A549 (cell line): ENCODE results near the gene SIRT3. TPM values are rescaled to one million over a fixed set of nuclear protein-coding genes. Genes with fewer than 3 reads are reported as not detected.

Experiments
- ATAC-seq, 2 experiments: fragments of 200-7000 bp in 1 of 2; fragments of >200 bp in 1 of 2; cut with Nextera tagmentation in 1 of 2; cut with Tn5 transposase in 1 of 2; 3 replicates each; pipeline versions ENCODE4 v1.8.0 to v1.9.1; 2018 to 2020; ENCODE audit warnings: mild to moderate bottlenecking in 1 of 2, moderate library complexity in 1 of 2
- CTCF ChIA-PET: fragments of 300-600 bp; sonication (Branson Sonifier 250); formaldehyde crosslinking; extraction: SDS; loops from one replicate; lab custom pipeline; 2021; ENCODE audit warnings: antibody characterized with exemption, inconsistent platforms; lab: Yijun Ruan, JAX
- POLR2A ChIA-PET: fragments of 350-600 bp; formaldehyde crosslinking; extraction: SDS; loops from one replicate; lab custom pipeline; 2021; ENCODE audit warnings: antibody characterized with exemption, inconsistent platforms; lab: Yijun Ruan, JAX
- DNase-seq, 2 experiments: peaks; one replicate each; pipeline versions ENCODE4 v3.0.0 to v3.0.0-alpha.2; 2011 to 2016; ENCODE audit warnings: low read depth in 1 of 2, low spot score in 1 of 2
- FAIRE-seq: peaks from 2 replicates; lab custom pipeline; 2011; peaks lifted over from hg19 to GRCh38; lab: Jason Lieb, UNC
- H3K27ac ChIP-seq, 2 experiments: fragments of >200 bp; sonication (Bioruptor Twin); formaldehyde crosslinking; 3 replicates each; pipeline ENCODE4 v1.5.1; 2016 to 2017
- H3K4me1 ChIP-seq: fragments of >200 bp; sonication (Bioruptor Twin); formaldehyde crosslinking; 3 replicates; pipeline ENCODE4 v1.6.1; 2016
- H3K4me2 ChIP-seq: fragments of >200 bp; sonication (Bioruptor Twin); formaldehyde crosslinking; 3 replicates; pipeline ENCODE4 v1.6.1; 2016
- H3K4me3 ChIP-seq: fragments of >200 bp; sonication (Bioruptor Twin); formaldehyde crosslinking; 3 replicates; pipeline ENCODE4 v1.5.1; 2016
- H3K9me3 ChIP-seq: fragments of >200 bp; sonication (Bioruptor Twin); formaldehyde crosslinking; 3 replicates; pipeline ENCODE4 v1.6.1; 2016
- CEBPB ChIP-seq, 2 experiments: fragments of >200 bp in 1 of 2; sonication (Bioruptor Twin) in 1 of 2; formaldehyde crosslinking in 1 of 2; IDR thresholded peaks; 2 replicates each; pipeline ENCODE4 v1.6.1; 2012 to 2016
- EHF ChIP-seq: fragments of 250-450 bp; sonication (Bioruptor Pico); IDR thresholded peaks from 2 replicates; pipeline ENCODE4 v1.5.0; 2020; ENCODE audit warnings: mild to moderate bottlenecking
- FOSB ChIP-seq: fragments of 250-450 bp; sonication (Bioruptor Pico); IDR thresholded peaks from 2 replicates; pipeline ENCODE4 v1.5.0; 2020; ENCODE audit warnings: mild to moderate bottlenecking, moderate library complexity
- FOXS1 ChIP-seq: fragments of 250-450 bp; sonication (Bioruptor Pico); IDR thresholded peaks from 2 replicates; pipeline ENCODE4 v1.5.0; 2020; ENCODE audit warnings: mild to moderate bottlenecking, moderate library complexity
- GATA3 ChIP-seq: IDR thresholded peaks from 2 replicates; pipeline ENCODE4 v1.6.1; 2012; ENCODE audit warnings: borderline replicate concordance
- HDAC2 ChIP-seq: fragments of 200-600 bp; sonication (generic); IDR thresholded peaks from 2 replicates; pipeline ENCODE4 v1.6.1; 2016
- HES2 ChIP-seq: fragments of >200 bp; sonication (Bioruptor Twin); formaldehyde crosslinking; IDR thresholded peaks from 2 replicates; pipeline ENCODE4 v1.6.1; 2016
- HEYL ChIP-seq: fragments of 250-450 bp; sonication (Bioruptor Pico); IDR thresholded peaks from 2 replicates; pipeline ENCODE4 v1.8.0; 2021; ENCODE audit warnings: mild to moderate bottlenecking, moderate library complexity
- HMGXB4 ChIP-seq: fragments of 250-450 bp; sonication (Bioruptor Pico); IDR thresholded peaks from 2 replicates; pipeline ENCODE4 v1.5.0; 2021; ENCODE audit warnings: mild to moderate bottlenecking, moderate library complexity, borderline replicate concordance
- HOXB13 ChIP-seq: fragments of 250-450 bp; sonication (Bioruptor Pico); IDR thresholded peaks from 2 replicates; pipeline ENCODE4 v1.5.0; 2020; ENCODE audit warnings: low read depth, mild to moderate bottlenecking, moderate library complexity
- HOXB5 ChIP-seq: fragments of 250-450 bp; sonication (Bioruptor Pico); IDR thresholded peaks from 2 replicates; pipeline ENCODE4 v1.5.0; 2020; ENCODE audit warnings: mild to moderate bottlenecking, moderate library complexity
- JUN ChIP-seq, 2 experiments: fragments of >200 bp; sonication (Bioruptor Twin); formaldehyde crosslinking; IDR thresholded peaks; 2 replicates in 1 of 2; 3 replicates in 1 of 2; pipeline ENCODE4 v1.6.1; 2016 to 2017
- JUNB ChIP-seq: fragments of >200 bp; sonication (Bioruptor Twin); formaldehyde crosslinking; IDR thresholded peaks from 2 replicates; pipeline ENCODE4 v1.6.1; 2016
- KDM5A ChIP-seq: fragments of 200-600 bp; sonication (generic); IDR thresholded peaks from 2 replicates; pipeline ENCODE4 v1.6.1; 2016; ENCODE audit warnings: antibody characterized with exemption, mild to moderate bottlenecking
- MAFK ChIP-seq: fragments of 450-650 bp; IDR thresholded peaks from 2 replicates; pipeline ENCODE4 v1.6.1; 2014; ENCODE audit not compliant: partially characterized antibody
- MAX ChIP-seq: IDR thresholded peaks from 2 replicates; pipeline ENCODE4 v1.6.1; 2012
- MYC ChIP-seq: IDR thresholded peaks from 2 replicates; pipeline ENCODE4 v1.6.1; 2012; ENCODE audit warnings: mild to moderate bottlenecking, inconsistent platforms, low read length, improper control_type of control experiment, borderline replicate concordance
- NR3C1 ChIP-seq: fragments of >200 bp; sonication (Bioruptor Twin); formaldehyde crosslinking; IDR thresholded peaks from 3 replicates; pipeline ENCODE4 v1.6.1; 2017
- PBX3 ChIP-seq: IDR thresholded peaks from 2 replicates; pipeline ENCODE4 v1.6.1; 2012
- RARB ChIP-seq: fragments of 250-450 bp; sonication (Bioruptor Pico); IDR thresholded peaks from 2 replicates; pipeline ENCODE4 v1.8.0; 2021; ENCODE audit warnings: mild to moderate bottlenecking, moderate library complexity
- REST ChIP-seq: fragments of 200-600 bp; sonication (generic); IDR thresholded peaks from 2 replicates; pipeline ENCODE4 v1.6.1; 2016; ENCODE audit warnings: antibody characterized with exemption, mild to moderate bottlenecking, moderate library complexity
- RFX5 ChIP-seq: fragments of 450-650 bp; IDR thresholded peaks from 2 replicates; pipeline ENCODE4 v1.7.1; 2014; ENCODE audit warnings: antibody characterized with exemption, mild to moderate bottlenecking, moderate library complexity
- SMC3 ChIP-seq: fragments of >200 bp; sonication (Bioruptor Twin); formaldehyde crosslinking; IDR thresholded peaks from 3 replicates; pipeline ENCODE4 v1.6.1; 2018; ENCODE audit warnings: inconsistent platforms
- WGBS: methylation state at CpG from one replicate; pipeline ENCODE4 v1.1.6; 2017; ENCODE audit errors: missing lambda C conversion rate; 5-methylcytosine and 5-hydroxymethylcytosine counted together
- polyA plus RNA-seq, 4 experiments: library from polyadenylated mRNA; depleted of rRNA in 3 of 4; stranded (reverse); fragments of >200 nt; fragmentation: RNase III in 1 of 4; extraction: RNeasy Plus Mini Kit Qiagen cat#74134 plus additional on column Dnase treatment in 1 of 4; gene quantifications; 2 replicates in 3 of 4; 3 replicates in 1 of 4; pipeline ENCODE4 v1.2.3, GENCODE V29; 2011 to 2017
- TF ChIP-seq, protein P1 (sequence below): fragments of >200 bp; sonication (Bioruptor Twin); formaldehyde crosslinking; IDR thresholded peaks from 3 replicates; pipeline ENCODE4 v1.5.1; 2016
- TF ChIP-seq, protein P2 (sequence below): fragments of 150-350 bp; IDR thresholded peaks from 2 replicates; pipeline ENCODE4 v1.6.1; 2014; ENCODE audit warnings: low read depth, mild to moderate bottlenecking, low read length

Gene SIRT3
- polyA plus RNA-seq, 2 of the 4 experiments (the other 2 are of a cell fraction): 20.3 to 22.3 TPM

DNA sequence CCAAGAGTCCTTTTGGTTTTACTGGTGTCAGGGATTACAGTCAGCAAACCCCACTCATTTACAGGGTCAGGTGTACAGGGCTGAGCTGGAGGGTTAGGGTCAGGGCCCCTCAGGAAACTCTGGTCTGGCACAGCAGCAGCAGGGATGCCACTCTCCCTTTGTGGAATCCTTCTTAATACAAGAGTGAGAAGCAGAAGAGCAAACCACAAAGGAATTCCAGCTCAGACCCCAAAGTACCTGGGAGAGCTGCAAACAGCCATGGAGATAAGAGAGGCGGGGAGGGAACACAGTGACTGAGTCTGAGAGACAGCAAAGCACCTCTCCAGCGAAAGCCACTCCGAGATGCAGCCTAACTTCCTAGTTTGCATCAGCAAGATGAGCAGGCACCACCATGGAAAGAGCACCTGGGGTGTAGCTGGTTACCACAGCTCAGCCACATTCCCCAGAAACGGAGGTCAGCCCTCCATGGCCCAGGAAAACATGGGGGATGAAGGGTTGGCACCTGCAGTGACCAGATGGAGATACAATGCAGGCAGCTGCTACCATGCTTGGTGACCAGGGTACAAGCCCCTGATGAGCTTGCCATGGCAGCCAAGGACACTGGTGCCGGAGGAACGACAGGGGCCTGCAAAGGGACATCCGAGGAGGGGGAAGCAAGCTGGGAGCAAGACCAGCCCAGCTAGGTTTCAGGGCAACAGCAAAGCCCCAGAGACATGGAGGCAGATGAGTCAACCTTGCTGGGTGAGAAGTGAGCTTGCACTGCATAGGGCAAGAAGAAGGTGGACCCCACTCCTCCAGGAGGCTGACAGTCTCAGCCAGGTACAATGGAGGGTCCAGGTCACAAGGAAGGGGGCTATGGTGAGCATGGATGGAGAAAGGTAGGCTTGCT lies 32.8 kb downstream of the SIRT3 start:
- no peak overlapping the region for H3K27ac ChIP-seq
- ATAC-seq: no peak
- POLR2A ChIA-PET: no interaction called here
- H3K4me3 ChIP-seq: no peak overlapping the region
- no peak for DNase-seq
- H3K9me3 ChIP-seq: no peaks in the 10 kb centered on the region
- TF ChIP-seq HES2: no peak
- no peak for TF ChIP-seq RARB (CRISPR knock-in tag)
- no peak for TF ChIP-seq FOXS1
- no peak for TF ChIP-seq GATA3
- TF ChIP-seq NR3C1: no peak
- no peak for TF ChIP-seq HOXB5 (CRISPR knock-in tag)
- no peak for TF ChIP-seq MAFK
- TF ChIP-seq JUN (IDR thresholded peaks at IDR 0.05): no peak
- no peak for TF ChIP-seq HDAC2
- TF ChIP-seq PBX3: no peak
- no peak for TF ChIP-seq RFX5
- no peak for TF ChIP-seq SMC3
- no peak for TF ChIP-seq FOSB (CRISPR knock-in tag)
- no peak for TF ChIP-seq HEYL
- no peak for TF ChIP-seq MAX
- TF ChIP-seq MYC: no peak
- TF ChIP-seq CEBPB (IDR thresholded peaks at IDR 0.05): no peak
- no peak for TF ChIP-seq JUNB
- 95% methylated on average over 6 of the region's 7 CpGs for WGBS
- FAIRE-seq: no peak
- CTCF ChIA-PET: interaction anchor here (1.4 kb wide), 1 partner anchor 25 kb away, joined by 3 read pairs; no protein-coding TSS in a partner anchor
- no peak overlapping the region for H3K4me2 ChIP-seq
- peaks cover 10% of the 10 kb centered on the region; the same call in 1 of the 3 replicates for H3K4me1 ChIP-seq

DNA sequence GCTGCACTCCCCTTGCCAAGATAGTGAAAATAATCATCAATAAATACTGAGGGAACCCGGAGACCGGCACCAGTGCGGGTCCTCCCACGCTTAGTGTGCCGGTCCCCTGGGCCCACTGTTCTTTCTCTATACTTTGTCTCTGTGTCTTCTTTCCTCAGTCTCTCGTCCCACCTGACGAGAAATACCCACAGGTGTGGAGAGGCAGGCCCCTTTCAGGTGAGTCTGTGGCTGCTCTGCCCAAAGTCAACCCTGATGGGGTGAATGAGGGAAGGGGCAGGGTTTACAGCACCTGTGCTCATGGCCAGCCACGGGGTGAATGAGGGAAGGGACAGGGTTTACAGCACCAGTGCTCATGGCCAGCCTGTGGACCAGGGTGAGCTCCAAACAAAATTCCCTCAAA lies 33.7 kb downstream of the SIRT3 start:
- no peak for FAIRE-seq
- CTCF ChIA-PET: no interaction called here
- WGBS: 90% methylated on average over 8 of the region's 8 CpGs

More for the DNA sequence above, 33.7 kb downstream of the SIRT3 start:
- DNase-seq (no peak), ATAC-seq (no peak)
- Histone ChIP-seq H3K4me1 (peaks cover 10% of the 10 kb centered on the region; the same call in 1 of the 3 replicates), H3K27ac (no peak overlapping the region), H3K9me3 (no peaks in the 10 kb centered on the region), H3K4me3 (no peak overlapping the region), H3K4me2 (no peak overlapping the region)
- POLR2A ChIA-PET: no interaction called here
- TF ChIP-seq HMGXB4 (CRISPR knock-in tag) (no peak), GATA3 (no peak), FOXS1 (no peak), HDAC2 (no peak), JUNB (no peak), SMC3 (no peak), KDM5A (no peak), HOXB13 (CRISPR knock-in tag) (no peak), FOSB (CRISPR knock-in tag) (no peak), EHF (CRISPR knock-in tag) (no peak), RARB (CRISPR knock-in tag) (no peak), REST (no peak), MAFK (no peak)
- TF ChIP-seq, protein P1, sequence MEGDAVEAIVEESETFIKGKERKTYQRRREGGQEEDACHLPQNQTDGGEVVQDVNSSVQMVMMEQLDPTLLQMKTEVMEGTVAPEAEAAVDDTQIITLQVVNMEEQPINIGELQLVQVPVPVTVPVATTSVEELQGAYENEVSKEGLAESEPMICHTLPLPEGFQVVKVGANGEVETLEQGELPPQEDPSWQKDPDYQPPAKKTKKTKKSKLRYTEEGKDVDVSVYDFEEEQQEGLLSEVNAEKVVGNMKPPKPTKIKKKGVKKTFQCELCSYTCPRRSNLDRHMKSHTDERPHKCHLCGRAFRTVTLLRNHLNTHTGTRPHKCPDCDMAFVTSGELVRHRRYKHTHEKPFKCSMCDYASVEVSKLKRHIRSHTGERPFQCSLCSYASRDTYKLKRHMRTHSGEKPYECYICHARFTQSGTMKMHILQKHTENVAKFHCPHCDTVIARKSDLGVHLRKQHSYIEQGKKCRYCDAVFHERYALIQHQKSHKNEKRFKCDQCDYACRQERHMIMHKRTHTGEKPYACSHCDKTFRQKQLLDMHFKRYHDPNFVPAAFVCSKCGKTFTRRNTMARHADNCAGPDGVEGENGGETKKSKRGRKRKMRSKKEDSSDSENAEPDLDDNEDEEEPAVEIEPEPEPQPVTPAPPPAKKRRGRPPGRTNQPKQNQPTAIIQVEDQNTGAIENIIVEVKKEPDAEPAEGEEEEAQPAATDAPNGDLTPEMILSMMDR: no peak
- TF ChIP-seq, protein P2, sequence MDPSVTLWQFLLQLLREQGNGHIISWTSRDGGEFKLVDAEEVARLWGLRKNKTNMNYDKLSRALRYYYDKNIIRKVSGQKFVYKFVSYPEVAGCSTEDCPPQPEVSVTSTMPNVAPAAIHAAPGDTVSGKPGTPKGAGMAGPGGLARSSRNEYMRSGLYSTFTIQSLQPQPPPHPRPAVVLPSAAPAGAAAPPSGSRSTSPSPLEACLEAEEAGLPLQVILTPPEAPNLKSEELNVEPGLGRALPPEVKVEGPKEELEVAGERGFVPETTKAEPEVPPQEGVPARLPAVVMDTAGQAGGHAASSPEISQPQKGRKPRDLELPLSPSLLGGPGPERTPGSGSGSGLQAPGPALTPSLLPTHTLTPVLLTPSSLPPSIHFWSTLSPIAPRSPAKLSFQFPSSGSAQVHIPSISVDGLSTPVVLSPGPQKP: no peak
